ENCODE results near the gene WBP4.

- TF ChIP-seq ELF4 (IDR thresholded peaks at IDR 0.05), result no peak
- TF ChIP-seq SP1 (IDR thresholded peaks at IDR 0.05), result no peak
- no peak for TF ChIP-seq FOXK2 (IDR thresholded peaks at IDR 0.05)
- no peak for TF ChIP-seq SUZ12 (IDR thresholded peaks at IDR 0.05)
- no peak for TF ChIP-seq FOXM1 (IDR thresholded peaks at IDR 0.05; ENCODE audit: borderline replicate concordance)
- TF ChIP-seq NFRKB (IDR thresholded peaks at IDR 0.05), result no peak
These were observed 26.9 kb upstream of the WBP4 start for GRCh38 chr13:41034382-41034781.

Data from HEK293T (cell line).